Measurements from ENCODE around the gene ADAM12.

- TF ChIP-seq CTCF (IDR thresholded peaks at IDR 0.05; ENCODE audit: low read length), result no peak
- no peak for TF ChIP-seq EZH2 (optimal IDR thresholded peaks at IDR 0.05; ENCODE audit: low read depth, low read length)
- TF ChIP-seq EZH2phosphoT487 (IDR thresholded peaks at IDR 0.05; ENCODE audit: low read length), result no peak
Measured at GRCh38 chr10:125984865-125985495, 403.3 kb downstream of the ADAM12 start.
